ENCODE measurements around the gene TADA3. TPM values are rescaled to one million over a fixed set of nuclear protein-coding genes. Genes with fewer than 3 reads are reported as not detected.

The TADA3 gene
- total and polyA plus RNA-seq, 9 of the 15 experiments (the other 6 are each of a cell fraction or from before 2014, with no cell fraction given), result 4.1 to 110 (median 74.8) TPM

DNA sequence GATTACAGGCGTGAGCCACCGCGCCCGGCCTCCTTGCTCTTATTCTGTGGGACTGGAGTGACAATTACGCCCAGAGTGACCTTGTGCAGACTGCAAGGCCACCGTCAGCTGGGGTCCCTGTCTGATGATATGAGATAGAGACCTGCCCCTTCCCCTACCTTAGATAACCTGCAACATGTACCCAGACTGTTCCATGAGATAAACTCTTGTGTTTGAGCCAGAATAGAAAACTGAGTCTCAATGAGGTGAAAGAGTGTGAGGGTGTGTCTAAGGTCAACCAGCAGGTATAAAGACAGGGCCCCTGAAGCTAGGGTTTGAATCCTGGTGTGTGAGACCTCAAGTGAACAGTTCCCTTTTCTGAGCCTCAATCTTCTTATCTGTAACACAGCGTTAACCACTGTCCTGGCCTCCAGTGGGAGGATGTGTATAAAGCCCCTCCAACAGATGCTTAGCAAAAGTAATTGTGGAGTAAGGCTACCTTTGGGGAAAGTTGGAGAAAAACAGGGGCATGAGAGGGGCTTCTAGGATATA is 6.0 kb downstream of the TADA3 start (continued):
- TF ChIP-seq KAT7 (CRISPR knock-in tag; IDR thresholded peaks at IDR 0.05; ENCODE audit: borderline replicate concordance), result no peak; the same call in 1 of the 2 replicates
- peak; percentile 78 for TF ChIP-seq NFIC (IDR thresholded peaks at IDR 0.05)
- TF ChIP-seq SMARCA5 (IDR thresholded peaks at IDR 0.05), result no peak
- TF ChIP-seq KDM1A (IDR thresholded peaks at IDR 0.05), result peak; percentile 52 to 73; a peak in 3 of 4 replicates
- TF ChIP-seq FOXP1 (CRISPR knock-in tag; IDR thresholded peaks at IDR 0.05), result no peak
- TF ChIP-seq TAL1 (IDR thresholded peaks at IDR 0.05), result peak; percentile 90
- no peak for TF ChIP-seq JUNB (CRISPR knock-in tag; conservative IDR thresholded peaks at IDR 0.05)
- no peak for TF ChIP-seq MEF2A (IDR thresholded peaks at IDR 0.05; ENCODE audit: control insufficient read depth, low read depth, low read length)
- peak; percentile 68; the same call in 1 of the 2 replicates for TF ChIP-seq HEY1 (CRISPR knock-in tag; IDR thresholded peaks at IDR 0.05; ENCODE audit: borderline replicate concordance)
- no peak for TF ChIP-seq HMGN3 (IDR thresholded peaks at IDR 0.05; ENCODE audit: borderline replicate concordance, extremely low read depth, insufficient read length, low read depth, low read length)
- TF ChIP-seq, protein P1, sequence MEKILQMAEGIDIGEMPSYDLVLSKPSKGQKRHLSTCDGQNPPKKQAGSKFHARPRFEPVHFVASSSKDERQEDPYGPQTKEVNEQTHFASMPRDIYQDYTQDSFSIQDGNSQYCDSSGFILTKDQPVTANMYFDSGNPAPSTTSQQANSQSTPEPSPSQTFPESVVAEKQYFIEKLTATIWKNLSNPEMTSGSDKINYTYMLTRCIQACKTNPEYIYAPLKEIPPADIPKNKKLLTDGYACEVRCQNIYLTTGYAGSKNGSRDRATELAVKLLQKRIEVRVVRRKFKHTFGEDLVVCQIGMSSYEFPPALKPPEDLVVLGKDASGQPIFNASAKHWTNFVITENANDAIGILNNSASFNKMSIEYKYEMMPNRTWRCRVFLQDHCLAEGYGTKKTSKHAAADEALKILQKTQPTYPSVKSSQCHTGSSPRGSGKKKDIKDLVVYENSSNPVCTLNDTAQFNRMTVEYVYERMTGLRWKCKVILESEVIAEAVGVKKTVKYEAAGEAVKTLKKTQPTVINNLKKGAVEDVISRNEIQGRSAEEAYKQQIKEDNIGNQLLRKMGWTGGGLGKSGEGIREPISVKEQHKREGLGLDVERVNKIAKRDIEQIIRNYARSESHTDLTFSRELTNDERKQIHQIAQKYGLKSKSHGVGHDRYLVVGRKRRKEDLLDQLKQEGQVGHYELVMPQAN (IDR thresholded peaks at IDR 0.05; ENCODE audit: borderline replicate concordance), result 0 out of 2 replicates have a peak, but pooled peaks have one; percentile 3
- no peak for TF ChIP-seq HCFC1 (IDR thresholded peaks at IDR 0.05; ENCODE audit: low read depth, low read length)
- TF ChIP-seq TCFL5 (CRISPR knock-in tag; conservative IDR thresholded peaks at IDR 0.05), result no peak
- peak; percentile 60 for TF ChIP-seq GATA2 (CRISPR knock-in tag; IDR thresholded peaks at IDR 0.05)
- TF ChIP-seq ZNF311 (CRISPR knock-in tag; IDR thresholded peaks at IDR 0.05), result no peak
- no peak for TF ChIP-seq RHOXF2B (CRISPR knock-in tag; conservative IDR thresholded peaks at IDR 0.05)
- TF ChIP-seq MECOM (CRISPR knock-in tag; IDR thresholded peaks at IDR 0.05), result no peak
- 0 out of 2 replicates have a peak, but pooled peaks have one; percentile 44 for TF ChIP-seq RB1 (IDR thresholded peaks at IDR 0.05; ENCODE audit: low read depth)
- TF ChIP-seq, protein P2, sequence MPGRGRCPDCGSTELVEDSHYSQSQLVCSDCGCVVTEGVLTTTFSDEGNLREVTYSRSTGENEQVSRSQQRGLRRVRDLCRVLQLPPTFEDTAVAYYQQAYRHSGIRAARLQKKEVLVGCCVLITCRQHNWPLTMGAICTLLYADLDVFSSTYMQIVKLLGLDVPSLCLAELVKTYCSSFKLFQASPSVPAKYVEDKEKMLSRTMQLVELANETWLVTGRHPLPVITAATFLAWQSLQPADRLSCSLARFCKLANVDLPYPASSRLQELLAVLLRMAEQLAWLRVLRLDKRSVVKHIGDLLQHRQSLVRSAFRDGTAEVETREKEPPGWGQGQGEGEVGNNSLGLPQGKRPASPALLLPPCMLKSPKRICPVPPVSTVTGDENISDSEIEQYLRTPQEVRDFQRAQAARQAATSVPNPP (IDR thresholded peaks at IDR 0.05; ENCODE audit: borderline replicate concordance, insufficient read depth, insufficient read length), result no peak
- TF ChIP-seq ZNF395 (CRISPR knock-in tag; IDR thresholded peaks at IDR 0.05), result no peak
- no peak for TF ChIP-seq HMG20A (CRISPR knock-in tag; conservative IDR thresholded peaks at IDR 0.05)
- no peak for TF ChIP-seq U2AF2 (optimal IDR thresholded peaks at IDR 0.05; ENCODE audit: low read depth, low read length)
- TF ChIP-seq, protein P3, sequence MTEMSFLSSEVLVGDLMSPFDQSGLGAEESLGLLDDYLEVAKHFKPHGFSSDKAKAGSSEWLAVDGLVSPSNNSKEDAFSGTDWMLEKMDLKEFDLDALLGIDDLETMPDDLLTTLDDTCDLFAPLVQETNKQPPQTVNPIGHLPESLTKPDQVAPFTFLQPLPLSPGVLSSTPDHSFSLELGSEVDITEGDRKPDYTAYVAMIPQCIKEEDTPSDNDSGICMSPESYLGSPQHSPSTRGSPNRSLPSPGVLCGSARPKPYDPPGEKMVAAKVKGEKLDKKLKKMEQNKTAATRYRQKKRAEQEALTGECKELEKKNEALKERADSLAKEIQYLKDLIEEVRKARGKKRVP (CRISPR knock-in tag; IDR thresholded peaks at IDR 0.05), result peak; percentile 15; the same call in 1 of the 2 replicates
- TF ChIP-seq E2F4 (CRISPR knock-in tag; IDR thresholded peaks at IDR 0.05; ENCODE audit: low read depth), result no peak

Data from K562 (cell line).